Measurements from ENCODE around the gene AAK1.

The AAK1 gene

DNA sequence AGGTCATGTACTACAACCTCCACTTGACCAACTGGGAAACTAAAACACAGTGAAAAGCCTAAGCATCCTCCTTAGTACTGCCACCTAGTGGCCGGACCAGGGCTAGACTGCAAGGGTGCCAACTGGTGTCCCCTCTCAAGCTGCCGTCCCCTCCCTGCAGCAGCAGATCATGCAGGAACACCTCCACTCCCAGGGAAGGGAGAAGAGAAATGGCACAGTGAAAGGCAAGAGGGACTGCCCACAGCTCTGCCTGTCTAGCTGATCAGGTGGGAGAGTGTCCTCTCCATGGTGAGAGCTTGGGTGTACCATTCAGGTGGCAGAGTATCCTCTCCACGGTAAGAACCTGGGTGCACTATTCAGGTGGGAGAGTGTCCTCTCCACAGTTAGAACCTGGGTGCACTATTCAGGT lies 78.1 kb downstream of the AAK1 start:
- Histone ChIP-seq H3K27ac (no peak overlapping the region), H3K36me3 (replicated peaks) (peaks cover 4% of the 10 kb centered on the region), H3K27me3 (replicated peaks) (no peaks in the 10 kb centered on the region), H3K4me3 (ENCODE audit: low read depth, low read length) (no peak overlapping the region)
- peak; percentile 90 for TF ChIP-seq CTCF (IDR thresholded peaks at IDR 0.05; ENCODE audit: low read depth, low read length, missing control alignments)
- DNase-seq = no peak
- in situ Hi-C loops (cut with HindIII; ENCODE audit: low pct_ligation_motif_present, low sequenced_read_pairs) = no loop called here

DNA sequence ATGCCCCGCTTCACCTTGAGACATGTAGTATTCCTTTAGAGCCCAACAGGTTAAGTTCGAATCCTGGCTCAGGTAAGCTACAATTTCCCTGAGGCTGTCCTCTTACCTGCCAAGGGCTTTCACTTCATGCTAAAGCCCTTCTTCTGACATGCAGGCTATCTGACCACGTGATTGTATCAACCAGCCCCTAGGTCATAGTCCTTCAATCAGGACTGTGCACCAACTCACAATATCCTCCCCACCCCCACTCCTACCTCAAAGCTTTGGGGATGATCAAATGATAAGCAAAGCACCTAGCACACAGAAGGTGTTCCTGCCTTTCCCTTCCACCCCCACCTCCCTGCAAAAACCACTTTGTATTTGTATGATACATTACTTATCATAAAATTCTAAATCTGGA lies 78.9 kb downstream of the AAK1 start:
- in situ Hi-C loops (cut with HindIII; ENCODE audit: low pct_ligation_motif_present, low sequenced_read_pairs) = no loop called here
- Histone ChIP-seq H3K27ac (no peak overlapping the region), H3K27me3 (replicated peaks) (no peaks in the 10 kb centered on the region), H3K4me3 (ENCODE audit: low read depth, low read length) (no peak overlapping the region), H3K36me3 (replicated peaks) (peaks cover 4% of the 10 kb centered on the region)
- TF ChIP-seq CTCF (IDR thresholded peaks at IDR 0.05; ENCODE audit: low read depth, low read length, missing control alignments) = no peak
- DNase-seq = no peak

DNA sequence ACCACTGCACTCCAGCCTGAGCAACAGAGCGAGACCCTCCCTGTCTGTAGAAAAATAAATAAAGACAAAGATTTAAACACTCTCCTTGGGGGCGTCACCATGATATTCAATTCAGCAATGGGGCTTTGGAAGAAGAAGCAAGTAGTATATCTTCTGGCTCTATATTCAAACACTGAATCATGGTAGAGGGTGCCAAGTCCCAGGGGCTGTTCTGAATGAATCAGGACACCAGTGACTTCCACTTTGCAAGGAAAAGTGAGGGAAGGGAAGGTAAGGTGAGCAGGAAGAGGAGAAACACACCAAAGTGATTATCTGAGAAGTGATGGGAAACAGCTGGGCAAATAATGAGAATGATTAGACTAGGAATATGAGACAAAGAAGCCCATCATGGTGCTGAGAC lies 80.5 kb downstream of the AAK1 start:
- peaks cover 4% of the 10 kb centered on the region for H3K36me3 ChIP-seq (replicated peaks)
- in situ Hi-C loops (cut with HindIII; ENCODE audit: low pct_ligation_motif_present, low sequenced_read_pairs) = no loop called here
- no peak overlapping the region for H3K27ac ChIP-seq
- TF ChIP-seq CTCF (IDR thresholded peaks at IDR 0.05; ENCODE audit: low read depth, low read length, missing control alignments) = no peak
- no peak for DNase-seq
- no peaks in the 10 kb centered on the region for H3K27me3 ChIP-seq (replicated peaks)
- H3K4me3 ChIP-seq (ENCODE audit: low read depth, low read length) = no peak overlapping the region

GRCh38 chr2:69561101-69561500 lies 82.4 kb downstream of the AAK1 start:
- no peak for TF ChIP-seq CTCF (IDR thresholded peaks at IDR 0.05; ENCODE audit: low read depth, low read length, missing control alignments)
- DNase-seq = no peak
- H3K4me3 ChIP-seq (ENCODE audit: low read depth, low read length) = no peak overlapping the region
- peaks cover 4% of the 10 kb centered on the region for H3K36me3 ChIP-seq (replicated peaks)
- H3K27ac ChIP-seq = no peak overlapping the region
- no peaks in the 10 kb centered on the region for H3K27me3 ChIP-seq (replicated peaks)
- in situ Hi-C loops (cut with HindIII; ENCODE audit: low pct_ligation_motif_present, low sequenced_read_pairs) = no loop called here

- Histone ChIP-seq H3K27ac (no peak overlapping the region), H3K27me3 (replicated peaks) (no peaks in the 10 kb centered on the region), H3K36me3 (replicated peaks) (no peaks in the 10 kb centered on the region), H3K4me3 (ENCODE audit: low read depth, low read length) (no peak overlapping the region)
- no peak for TF ChIP-seq CTCF (IDR thresholded peaks at IDR 0.05; ENCODE audit: low read depth, low read length, missing control alignments)
- in situ Hi-C loops (cut with HindIII; ENCODE audit: low pct_ligation_motif_present, low sequenced_read_pairs) = no loop called here
- DNase-seq = no peak
These were observed 83.4 kb downstream of the AAK1 start for GRCh38 chr2:69560147-69560482.

DNA sequence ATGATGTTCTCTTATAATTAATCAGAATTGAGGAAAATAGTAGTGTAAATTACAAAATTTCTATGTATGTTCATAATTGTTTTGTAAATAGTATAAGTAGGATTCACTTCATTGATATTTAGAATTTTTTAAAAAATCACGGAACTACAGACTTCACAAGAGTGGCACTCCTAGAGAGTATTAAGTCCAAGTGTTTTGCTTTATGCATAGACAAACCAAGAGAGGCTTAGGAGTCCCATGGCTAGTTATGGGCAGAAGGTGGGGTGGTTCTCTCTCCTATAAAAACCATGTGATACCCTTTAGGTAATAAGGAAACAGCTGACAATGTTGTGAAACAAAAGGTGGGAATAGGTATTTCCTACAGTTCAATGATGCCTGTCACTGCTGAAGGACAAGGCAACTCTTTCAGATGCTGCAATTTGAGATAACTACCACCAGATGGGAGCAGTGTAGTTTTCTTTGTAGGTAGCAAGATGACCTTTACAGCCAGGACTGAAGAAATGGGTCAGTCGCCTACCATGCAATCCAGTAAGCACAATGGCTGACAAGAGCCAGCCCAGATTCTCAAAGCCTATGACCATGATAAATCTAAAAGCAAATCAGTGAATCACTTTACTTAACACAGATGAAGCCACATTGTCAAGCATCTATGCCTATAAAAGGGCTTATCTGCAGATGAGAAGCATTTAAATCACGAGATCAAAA lies 83.9 kb downstream of the AAK1 start:
- Histone ChIP-seq H3K27me3 (replicated peaks) (no peaks in the 10 kb centered on the region), H3K27ac (no peak overlapping the region), H3K4me3 (ENCODE audit: low read depth, low read length) (no peak overlapping the region), H3K36me3 (replicated peaks) (no peaks in the 10 kb centered on the region)
- DNase-seq = peak; percentile 41
- TF ChIP-seq CTCF (IDR thresholded peaks at IDR 0.05; ENCODE audit: low read depth, low read length, missing control alignments) = peak; percentile 72
- in situ Hi-C loops (cut with HindIII; ENCODE audit: low pct_ligation_motif_present, low sequenced_read_pairs) = no loop called here
